Breast epithelium (tissue), 3 donors: ENCODE measurements around the gene AGRN.

Source experiments
- CTCF ChIP-seq, 3 donors: fragments of 450-650 bp; IDR thresholded peaks; one replicate each; pipeline ENCODE4 v1.5.1; 2016 to 2017; ENCODE audit warnings: antibody characterized with exemption in 3 of 3, mild to moderate bottlenecking in 3 of 3, moderate library complexity in 3 of 3
- POLR2A ChIP-seq: fragments of 450-650 bp; IDR thresholded peaks from one replicate; pipeline ENCODE4 v1.6.1; 2016; ENCODE audit warnings: antibody characterized with exemption, mild to moderate bottlenecking, moderate library complexity
- POLR2AphosphoS5 ChIP-seq, 3 donors: sonication (generic); formaldehyde crosslinking; IDR thresholded peaks; one replicate each; pipeline ENCODE4 v1.6.1; 2017; ENCODE audit warnings: antibody characterized with exemption in 3 of 3

- no peak for TF ChIP-seq CTCF (IDR thresholded peaks at IDR 0.05)
- TF ChIP-seq POLR2AphosphoS5 (IDR thresholded peaks at IDR 0.05) = no peak
- no peak for TF ChIP-seq POLR2A
Measured at GRCh38 chr1:1032424-1032823, 12.5 kb downstream of the AGRN start.
